Stimulated activated CD8-positive, alpha-beta memory T cell treated with anti-CD3 and anti-CD28 coated beads, Interleukin-12 subunit alpha, Interleukin-12 subunit beta, amount 100 ng/mL, for 24 hours (primary cell): ENCODE data around the gene CSKMT.
A peak's percentile ranks its signal among the peaks of the same experiment; 100 is the strongest.
"Not testable (repeated sequence)": the region's sequence is repeated elsewhere in the genome, so short reads cannot be mapped to it uniquely, and the experiment has no call there.

Source experiments
- DNase-seq: peaks from one replicate; pipeline ENCODE4 v3.0.0-alpha.2; 2020; ENCODE audit errors: extremely low read depth

The CSKMT gene

DNA sequence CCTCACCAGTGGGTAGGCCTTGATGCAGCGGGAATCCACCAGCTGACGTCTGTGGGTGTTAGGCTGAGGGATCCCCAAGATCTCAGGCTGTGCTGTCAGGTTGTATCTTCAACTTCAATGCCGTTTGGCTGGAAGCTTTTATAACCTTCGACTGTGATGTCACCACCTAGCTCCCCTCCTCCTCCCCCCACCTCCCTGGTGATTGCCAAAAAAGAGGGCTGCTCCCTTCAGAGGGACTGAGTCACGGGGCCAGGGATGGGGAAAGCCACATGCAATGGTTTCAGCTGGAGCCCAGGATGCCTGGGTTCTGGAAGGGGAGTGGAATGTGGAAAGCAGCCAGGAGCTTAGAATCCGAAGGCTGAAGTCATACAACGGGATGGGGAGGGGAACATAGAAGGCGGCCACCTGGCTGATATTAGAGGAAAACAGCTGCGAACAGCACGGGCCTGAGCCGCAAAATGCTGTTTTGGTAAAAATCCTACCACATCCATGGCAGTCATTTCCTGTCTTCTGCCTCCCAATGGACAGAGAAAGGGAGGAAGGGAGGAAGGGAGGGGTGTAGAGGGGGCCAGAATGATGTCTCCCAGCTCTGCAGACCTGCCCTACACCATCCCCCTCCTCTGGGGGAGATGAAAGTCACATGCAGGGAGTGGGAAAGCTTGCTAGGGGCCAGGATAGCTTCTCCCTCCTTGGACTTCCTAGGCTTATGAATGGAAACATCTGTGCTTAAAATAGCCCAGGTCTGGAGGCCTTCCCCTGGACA lies 24.5 kb downstream of the CSKMT start, which contains the start of gene LRRN4CL:
Gene LRRN4CL, minus strand, starts transcription at position 110 of the 763 bp plus-strand sequence. CDS start 1,022 bp downstream, outside the sequence.
- DNase-seq = no peak

DNA sequence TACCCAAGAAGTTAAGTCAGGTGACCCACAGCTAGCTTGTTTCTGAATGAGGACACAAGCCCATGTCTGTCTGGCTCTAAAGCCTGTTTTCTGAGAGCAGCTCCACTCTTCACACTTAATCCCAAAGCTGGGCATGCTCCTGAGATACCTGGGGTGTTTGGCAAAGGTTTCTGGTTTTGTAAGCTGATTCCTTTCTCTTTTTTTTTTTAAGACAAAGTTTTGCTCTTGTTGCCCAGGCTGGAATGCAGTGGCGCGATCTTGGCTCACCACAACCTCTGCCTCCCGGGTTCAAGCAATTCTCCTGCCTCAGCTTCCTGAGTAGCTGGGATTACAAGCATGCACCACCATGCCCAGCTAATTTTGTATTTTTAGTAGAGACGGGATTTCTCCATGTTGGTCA lies 28.5 kb downstream of the CSKMT start:
- DNase-seq = not testable (repeated sequence)

DNA sequence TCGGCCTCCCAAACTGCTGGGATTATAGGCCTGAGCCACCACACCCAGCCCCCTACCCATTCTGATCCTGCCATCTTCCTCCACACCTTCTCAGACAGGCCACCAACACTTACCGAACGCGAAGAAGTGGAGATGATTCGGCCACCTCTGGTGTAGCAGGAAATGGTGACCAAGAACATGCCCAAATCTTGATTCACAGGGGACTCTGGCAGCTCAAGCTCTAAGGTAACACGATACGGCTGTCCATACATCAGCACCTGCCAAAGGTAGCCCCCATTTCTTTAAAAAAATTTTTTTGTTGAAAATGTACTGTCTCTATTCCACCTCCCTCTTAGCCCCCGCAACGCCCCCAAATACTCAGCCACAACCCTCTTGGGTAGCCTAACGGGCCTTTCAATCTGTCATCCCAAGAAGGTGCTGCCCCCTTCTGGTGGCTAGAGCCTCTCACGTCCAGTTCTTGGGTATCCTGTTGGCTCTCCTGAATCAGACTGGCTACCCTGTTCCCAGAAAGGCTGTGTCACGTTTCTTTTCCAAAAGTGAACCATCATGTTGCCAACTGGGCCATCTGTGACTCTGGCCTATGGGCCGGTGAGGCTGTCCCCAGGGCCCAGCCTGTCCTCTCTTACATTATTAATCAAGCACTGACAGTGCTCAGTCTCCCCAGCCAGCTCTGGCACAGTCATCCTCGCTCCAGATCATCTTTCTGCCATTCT lies 29.5 kb downstream of the CSKMT start:
- DNase-seq = peak; percentile 54

DNA sequence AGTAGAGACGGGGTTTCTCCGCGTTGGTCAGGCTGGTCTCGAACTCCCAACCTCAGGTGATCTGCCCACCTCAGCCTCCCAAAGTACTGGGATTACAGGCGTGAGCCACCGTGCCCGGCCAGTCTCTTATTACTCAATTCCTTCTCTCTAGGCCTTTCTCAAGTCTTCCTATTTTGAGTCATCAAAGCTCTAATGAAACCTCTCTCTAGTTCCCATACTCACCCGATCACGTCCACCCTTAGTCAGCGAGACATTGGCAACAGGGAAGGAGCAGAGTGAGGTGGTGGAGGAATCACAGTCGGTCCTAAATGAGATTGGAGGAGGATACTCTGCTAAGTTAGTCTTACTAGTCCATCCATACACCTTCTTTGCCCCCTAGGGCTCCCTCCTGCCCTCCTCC lies 37.1 kb downstream of the CSKMT start:
- no peak for DNase-seq

DNA sequence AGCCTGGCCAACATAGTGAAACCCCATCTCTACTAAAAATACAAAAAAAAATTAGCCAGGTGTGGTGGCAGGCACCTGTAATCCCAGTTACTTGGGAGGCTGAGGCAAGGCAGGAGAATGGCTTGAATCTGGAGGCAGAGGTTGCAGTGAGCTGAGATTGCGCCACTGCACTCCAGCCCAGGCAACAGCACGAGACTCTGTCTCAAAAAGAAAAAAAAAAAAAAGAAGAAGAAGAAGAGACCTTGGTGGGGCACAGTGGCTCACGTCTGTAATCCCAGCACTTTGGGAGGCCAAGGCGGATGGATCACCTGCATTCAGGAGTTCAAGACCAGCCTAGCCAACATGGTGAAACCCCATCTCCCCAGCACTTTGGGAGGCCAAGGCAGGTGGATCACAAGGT lies 38.8 kb downstream of the CSKMT start:
- DNase-seq = not testable (repeated sequence)

DNA sequence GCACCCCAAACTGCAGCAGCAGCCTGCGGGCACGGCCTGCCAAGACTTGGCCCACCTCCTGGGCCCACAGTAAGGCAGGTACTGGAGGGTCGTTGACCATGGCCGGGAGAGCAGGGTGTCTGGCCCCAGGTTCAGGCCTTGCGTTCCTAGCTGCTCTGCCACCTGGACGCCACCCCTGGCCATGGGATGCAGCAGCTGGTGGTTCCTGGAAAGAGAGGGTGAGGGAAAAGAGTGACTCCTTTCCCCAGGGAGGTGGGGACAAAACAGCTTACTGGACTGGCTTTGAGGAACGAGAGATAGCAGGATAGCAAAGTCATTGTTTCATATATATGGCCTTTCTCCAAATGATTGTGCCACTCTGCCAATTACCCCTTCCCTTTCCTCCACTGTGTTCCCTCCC lies 40.3 kb downstream of the CSKMT start:
- no peak for DNase-seq

DNA sequence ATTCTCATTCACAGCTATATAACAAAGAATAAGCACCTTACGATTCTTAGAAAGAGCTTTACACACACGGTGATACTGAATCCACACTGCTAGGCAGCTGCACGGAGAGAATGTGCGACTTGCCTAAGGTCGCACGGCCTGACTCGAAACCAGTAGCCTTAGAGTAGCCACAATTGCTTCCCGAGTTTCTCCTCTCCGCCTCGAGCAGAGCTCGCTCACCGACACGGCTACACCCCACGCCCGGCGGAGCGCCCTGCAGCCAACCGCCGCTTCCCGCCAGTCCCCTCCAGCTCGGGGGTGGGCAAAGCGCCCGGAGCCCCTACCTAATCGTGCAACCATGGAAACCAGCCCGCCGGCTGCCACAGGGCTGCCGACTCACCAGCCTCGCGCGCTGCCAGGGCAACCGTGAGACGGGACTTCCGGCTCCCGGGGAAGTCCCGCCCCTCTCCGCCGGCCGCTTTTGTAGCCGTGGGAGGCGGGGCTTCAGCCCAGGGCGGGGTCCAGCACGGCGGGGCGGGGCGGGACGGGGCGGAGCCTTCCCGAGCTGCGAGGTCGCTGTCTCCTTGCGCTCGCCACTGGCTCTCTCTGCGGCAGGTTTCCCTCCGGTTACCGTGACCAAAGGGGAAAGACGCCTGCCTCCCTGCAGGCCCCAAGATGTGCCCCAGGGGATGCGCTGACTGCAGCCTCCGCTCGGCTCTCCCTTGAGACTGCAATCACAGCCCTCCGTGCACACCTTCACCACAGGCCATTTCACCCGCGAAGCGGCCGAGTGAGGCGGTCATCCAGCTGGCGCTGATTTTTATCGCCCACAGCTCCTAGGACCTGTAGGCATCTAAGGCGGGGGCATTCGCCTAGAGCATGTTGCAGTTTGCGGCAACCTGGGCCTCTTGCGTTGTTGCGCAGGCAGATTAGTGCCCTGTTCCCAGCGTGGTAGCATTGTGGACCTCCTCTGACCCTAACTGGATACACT lies 41.1 kb downstream of the CSKMT start:
- peak; percentile 93 for DNase-seq

DNA sequence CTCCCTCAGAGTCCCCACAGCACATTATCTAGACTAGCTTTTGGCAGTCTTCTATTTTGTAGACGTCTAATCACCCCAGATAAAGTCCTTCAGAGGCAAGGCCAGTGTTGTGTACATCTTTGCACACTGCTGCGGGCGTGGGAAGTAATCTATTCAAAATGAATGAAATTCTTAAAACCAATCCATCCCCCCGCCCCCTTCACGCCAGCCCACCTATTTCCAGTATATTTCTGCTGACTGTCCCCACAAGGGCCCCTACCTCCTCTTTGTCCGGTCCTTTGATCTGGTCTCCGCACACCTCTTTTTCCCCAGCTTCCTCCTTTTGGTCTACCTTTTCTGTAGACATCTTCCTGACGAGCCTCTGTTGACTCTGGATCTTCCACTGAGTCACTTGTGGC lies 41.7 kb downstream of the CSKMT start:
- DNase-seq = no peak

DNA sequence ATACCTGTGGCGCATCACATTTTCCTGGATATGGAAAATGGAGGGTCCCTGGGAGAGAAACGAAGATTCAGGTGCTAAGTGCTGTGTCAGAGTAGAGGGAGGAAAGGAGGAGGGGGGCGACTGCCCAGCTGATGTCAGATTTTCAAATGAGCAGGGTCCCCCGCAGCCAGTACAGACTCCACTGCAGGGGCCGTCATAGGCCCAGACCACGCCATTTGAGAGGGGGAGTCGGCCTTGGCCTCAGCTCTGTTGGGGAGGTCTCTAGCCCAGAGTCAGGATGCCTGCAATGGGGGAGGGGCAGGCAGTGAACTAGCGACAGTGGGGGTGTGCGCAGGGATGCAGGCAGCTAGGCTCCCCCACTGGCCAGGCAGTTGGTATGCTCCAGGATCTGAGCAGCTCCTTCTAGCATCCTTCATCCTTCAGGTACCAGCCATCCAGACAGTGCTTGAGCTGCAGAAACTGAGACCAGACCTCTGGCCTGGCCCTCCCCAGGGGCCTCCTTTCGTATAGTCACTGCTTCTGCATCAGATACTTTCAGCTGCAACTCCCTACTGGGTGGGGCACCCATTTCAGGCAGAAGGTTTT lies 42.3 kb downstream of the CSKMT start, which contains the start of the genes BSCL2 and GNG3:
Gene BSCL2, minus strand, starts transcription at position 148 of the 585 bp plus-strand sequence. CDS start 229 bp downstream, outside the sequence.
Gene GNG3, plus strand, starts transcription at position 400 of the 585 bp plus-strand sequence. CDS start 620 bp downstream, outside the sequence.
- DNase-seq = no peak

DNA sequence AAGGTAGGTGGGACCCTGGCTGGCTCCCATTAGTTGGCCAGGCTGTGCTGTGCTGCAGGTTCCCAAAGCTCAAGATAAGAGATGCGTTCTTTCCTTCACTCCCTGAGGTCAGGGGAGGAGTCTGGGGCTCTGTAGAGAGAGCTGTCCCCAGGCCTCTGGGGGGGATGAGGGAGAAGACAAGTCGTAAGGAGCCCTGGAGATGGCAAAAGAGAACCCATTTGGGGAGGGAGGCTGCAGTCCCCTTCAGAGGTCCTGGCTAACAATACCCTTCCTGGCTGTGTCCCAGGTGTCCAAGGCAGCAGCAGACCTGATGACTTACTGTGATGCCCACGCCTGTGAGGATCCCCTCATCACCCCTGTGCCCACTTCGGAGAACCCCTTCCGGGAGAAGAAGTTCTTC lies 43.3 kb downstream of the CSKMT start:
- DNase-seq = no peak

DNA sequence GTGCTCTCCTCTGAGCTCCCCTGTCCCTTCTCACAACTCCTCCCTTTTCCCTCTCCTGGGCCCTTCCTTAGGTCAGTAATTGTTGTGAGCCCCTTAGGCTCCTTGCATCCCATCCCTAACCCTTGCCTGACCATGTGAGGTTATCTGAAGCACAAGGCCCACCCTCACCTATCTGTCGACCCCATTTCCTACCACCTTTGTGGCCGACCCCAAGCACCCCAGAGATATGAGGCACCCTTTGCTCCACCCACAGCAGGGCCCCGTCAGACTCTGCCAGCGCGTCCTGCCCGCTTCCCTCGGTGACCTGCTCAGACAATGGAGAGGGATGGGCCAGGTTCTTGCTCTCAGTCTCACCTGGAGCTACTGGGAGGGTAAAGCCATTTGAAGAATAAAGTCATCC lies 43.7 kb downstream of the CSKMT start:
- no peak for DNase-seq

DNA sequence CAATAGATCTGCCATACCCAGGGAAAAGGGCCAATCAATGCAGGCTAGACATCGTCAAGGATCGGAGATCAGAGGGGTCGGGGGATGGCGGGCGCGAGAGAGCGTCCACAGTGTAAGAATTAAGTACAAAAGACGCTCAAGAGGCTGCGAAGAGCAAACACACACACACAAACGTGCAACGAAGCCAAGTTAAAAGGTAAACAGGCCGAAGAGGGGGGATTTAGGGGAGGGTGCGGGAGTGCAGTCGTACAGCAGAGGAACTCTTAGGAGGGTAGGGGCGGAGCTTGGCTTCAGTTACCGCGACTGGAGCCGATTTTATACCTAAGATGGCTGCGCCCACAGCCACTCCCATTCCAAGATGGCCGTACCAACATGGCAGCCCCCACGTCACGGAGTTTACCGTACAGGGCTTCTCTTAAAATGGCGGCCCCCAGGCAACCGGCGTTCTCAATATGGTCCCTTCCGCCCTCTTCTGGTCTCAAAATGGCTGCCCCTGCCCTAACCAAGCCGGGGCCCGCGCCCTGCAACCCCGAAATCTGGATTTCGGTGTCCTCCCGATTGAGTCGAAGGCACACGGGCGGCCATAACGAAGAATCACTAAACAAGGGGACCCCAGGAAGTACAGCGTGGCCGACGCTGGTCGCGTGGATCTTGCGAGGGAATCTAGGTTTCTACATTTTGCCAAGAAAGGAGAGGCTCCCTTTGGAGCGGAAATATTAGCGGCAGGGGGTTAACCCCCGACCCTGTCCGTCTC lies 44.3 kb downstream of the CSKMT start:
- DNase-seq = peak; percentile 90

DNA sequence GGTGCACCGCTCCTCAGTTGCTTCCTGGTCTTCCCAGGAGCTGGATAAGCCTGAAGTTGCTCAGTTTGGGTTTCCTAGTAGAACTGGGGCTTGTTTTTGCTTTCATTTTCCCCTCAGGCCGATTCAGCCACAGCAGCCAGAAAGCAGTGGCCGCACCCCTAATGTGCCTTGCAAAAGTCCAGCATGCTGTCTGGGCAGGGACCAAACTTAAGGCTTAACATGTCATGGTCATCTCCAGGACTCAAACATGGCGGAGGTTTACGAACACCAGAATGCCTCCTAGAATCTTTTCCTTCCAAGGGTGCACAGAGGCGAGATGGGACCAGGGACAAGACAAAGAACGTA lies 44.9 kb downstream of the CSKMT start:
- DNase-seq = no peak

DNA sequence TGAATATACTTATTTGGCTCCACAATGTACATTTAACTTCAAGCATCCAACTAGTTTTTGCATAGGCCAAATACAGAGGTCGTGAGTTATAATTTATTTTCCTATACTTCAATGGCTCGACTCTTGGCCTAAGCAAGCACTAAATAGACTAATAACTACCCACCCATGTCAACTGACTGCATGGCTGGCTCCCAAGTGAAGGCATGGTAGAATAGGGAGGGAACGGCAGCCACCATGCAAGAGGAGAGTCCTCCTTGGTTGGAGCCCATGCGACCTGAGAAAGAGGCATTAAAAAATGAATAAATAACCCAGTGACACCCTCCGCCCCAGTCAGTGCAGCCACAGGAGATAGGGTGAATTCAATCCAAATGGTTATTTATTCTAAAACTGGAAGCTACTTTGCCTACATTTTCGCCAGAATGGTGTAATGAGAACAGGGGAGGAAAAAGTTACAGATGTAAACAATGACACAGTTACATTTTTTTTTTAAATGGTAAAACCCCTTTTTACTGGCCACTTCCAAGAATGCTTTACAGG lies 47.2 kb downstream of the CSKMT start:
- DNase-seq = no peak

DNA sequence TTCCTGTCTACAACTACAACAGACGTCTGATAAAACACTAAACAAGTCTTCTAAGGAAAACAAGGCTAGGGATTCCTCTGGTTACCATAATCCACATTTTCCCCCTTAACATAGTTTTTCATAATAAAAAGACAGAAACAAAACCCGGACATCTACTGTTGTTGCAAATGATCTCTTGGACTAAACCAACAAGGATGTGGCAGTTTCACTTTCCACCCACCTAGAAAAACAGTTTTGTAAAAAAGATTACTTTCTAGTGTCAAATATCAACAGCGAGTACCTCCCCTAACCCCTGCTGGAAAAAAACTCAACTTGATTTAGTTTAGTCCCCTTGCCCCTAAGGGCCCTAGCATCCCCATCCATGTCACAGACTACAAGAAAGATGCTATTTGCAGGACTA lies 47.7 kb downstream of the CSKMT start:
- no peak for DNase-seq

DNA sequence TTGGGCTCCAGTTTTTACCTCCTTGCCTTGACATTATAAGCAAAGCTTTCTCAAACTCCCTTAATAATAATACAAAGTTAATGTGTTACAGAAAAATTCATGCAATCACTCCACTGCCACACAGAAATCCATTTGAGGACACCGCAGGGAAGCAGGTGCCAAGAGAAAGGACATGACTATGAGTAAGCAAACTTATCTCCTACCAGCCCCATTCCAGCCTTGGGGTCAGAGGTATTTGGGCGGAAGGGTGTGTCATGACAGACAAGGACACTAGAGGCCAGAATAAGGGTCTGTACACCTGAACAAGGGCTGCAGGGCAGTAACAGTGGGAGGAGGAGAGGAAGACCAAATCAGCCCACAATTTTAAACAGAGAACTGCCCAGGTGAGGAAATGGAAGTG lies 48.2 kb downstream of the CSKMT start:
- DNase-seq = no peak

DNA sequence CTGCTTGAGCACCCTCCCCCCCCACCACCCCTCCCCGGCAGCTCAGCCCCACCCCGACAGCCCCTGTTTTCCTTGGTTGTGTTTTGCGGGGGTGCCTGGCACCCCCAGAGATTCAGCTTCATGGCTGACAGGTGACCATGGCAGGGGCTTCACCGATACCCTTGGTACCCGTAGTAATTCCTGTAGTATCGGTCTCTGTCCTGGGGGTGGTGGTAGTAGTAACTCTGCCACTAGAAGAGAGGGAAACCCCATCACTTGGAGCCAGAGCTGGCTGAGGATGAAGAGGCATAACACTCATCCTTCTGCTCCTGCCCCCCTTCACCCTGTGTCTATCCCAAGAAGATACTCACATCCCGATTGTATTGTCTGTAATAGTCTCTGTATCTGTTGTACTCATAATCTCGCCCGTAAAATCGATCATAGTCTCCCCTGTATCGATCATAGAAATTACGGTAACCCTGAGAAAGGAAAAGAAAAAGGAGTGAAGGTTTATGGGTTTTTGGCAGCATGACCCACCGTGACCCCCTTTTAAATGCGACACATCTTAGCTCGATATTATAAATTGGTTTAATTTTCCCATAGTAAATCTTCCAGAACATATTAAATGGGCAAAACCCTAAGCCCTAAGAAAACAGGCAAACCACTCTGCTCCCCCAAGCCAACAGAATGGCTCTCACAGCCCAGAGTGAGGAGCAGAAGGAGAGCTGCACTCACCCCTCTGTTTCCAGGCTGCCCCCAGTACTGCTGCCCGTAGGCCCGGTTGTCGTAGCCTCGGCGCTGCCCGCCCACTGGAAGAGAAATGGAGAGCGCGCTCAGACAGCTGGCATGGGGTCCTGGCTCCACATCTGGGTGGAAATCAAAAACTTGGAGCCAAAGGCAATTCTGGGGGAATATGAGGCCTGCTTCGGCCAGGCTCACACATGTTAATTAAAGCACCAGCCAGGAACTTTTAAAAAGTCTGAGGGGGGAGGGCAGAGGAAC lies 50.3 kb downstream of the CSKMT start:
- DNase-seq = no peak

DNA sequence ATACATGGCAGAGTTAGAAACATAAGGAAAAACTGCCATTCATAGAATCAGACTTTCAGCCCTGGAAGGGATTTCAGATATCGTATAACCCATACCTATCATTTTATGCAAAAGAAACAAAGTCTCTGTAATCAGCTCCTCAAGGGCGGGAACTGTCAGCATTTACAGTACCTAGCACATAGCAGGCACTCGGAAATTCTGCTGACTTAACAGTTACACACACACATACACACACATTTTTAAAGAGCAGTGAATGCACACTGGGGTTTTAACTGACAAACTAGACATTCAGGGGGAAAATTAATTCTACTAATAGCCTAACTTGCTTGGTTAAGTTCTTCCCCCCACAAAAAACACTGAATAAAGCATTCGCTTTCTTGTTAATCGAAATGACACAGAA lies 51.1 kb downstream of the CSKMT start:
- no peak for DNase-seq

DNA sequence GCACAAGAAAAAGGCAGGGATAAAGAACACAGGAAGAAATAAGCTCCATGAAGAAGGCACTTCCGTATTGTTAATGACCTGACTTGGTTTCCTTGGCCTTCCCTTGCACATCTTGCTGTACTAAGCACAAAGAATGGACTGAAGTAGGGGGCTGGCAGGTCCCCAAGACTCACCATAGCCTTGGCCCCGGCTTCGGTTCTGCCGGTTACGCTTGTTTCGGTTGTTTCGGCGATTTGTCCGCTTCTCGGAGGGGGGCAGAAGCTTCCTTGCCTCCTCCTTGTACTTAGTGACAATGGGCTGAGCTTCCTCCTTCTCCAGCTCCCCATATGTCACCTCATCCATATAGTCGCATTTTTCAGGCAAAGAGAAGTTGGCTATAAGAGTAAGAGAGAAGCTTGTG lies 51.7 kb downstream of the CSKMT start:
- no peak for DNase-seq
